GM12878 (cell line): ENCODE results near the gene TRERF1. TPM values are rescaled to one million over a fixed set of nuclear protein-coding genes. Genes with fewer than 3 reads are reported as not detected.
A peak's percentile ranks its signal among the peaks of the same experiment; 100 is the strongest.

Source experiments
- EED ChIP-seq: sonication (generic); IDR thresholded peaks from 2 replicates; pipeline ENCODE4 v1.6.1; 2016; ENCODE audit warnings: antibody characterized with exemption, low read depth
- EZH2 ChIP-seq: IDR thresholded peaks from 2 replicates; pipeline ENCODE4 v1.6.1; 2012; ENCODE audit warnings: low read depth, mild to moderate bottlenecking, control low read depth, inconsistent platforms, low read length, borderline replicate concordance; ENCODE audit not compliant: control insufficient read depth
- SPI1 ChIP-seq: IDR thresholded peaks from 2 replicates; pipeline ENCODE4 v1.6.1; 2011; ENCODE audit warnings: low read depth, mild to moderate bottlenecking, low read length, moderate library complexity, borderline replicate concordance; ENCODE audit not compliant: insufficient read depth
- SREBF2 ChIP-seq: IDR thresholded peaks from 2 replicates; pipeline ENCODE4 v1.6.1; 2012; ENCODE audit warnings: mild to moderate bottlenecking, low read length
- TBL1XR1 ChIP-seq: IDR thresholded peaks from 2 replicates; pipeline ENCODE4 v1.6.1; 2012; ENCODE audit warnings: low read depth, low read length, improper control_type of control experiment
- ZNF384 ChIP-seq: IDR thresholded peaks from 2 replicates; pipeline ENCODE4 v1.6.1; 2012; ENCODE audit warnings: low read depth, mild to moderate bottlenecking, low read length, improper control_type of control experiment, borderline replicate concordance
- polyA plus RNA-seq, 11 experiments: library from polyadenylated mRNA; depleted of rRNA in 4 of 11; unstranded in 6 of 11; stranded (reverse) in 5 of 11; fragments of >200 nt; fragmentation: Nextera tagmentation in 4 of 11; fragmentation: Illumina TruSeq in 1 of 11; extraction: Ambion mirVana in 4 of 11; extraction: Trizol in 1 of 11; gene quantifications; 1 replicate in 1 of 11; 2 replicates in 10 of 11; pipeline versions ENCODE4 v1.2.1 to v1.2.3, GENCODE V29; 2011 to 2016; ENCODE audit warnings: inconsistent platforms in 2 of 11, missing spikeins in 2 of 11, low read depth in 1 of 11
- total RNA-seq, 4 experiments: library from RNA; depleted of rRNA in 3 of 4; stranded (reverse); fragments of >200 nt in 3 of 4; fragmentation: Illumina TruSeq in 1 of 4; extraction: Trizol in 1 of 4; gene quantifications; 2 replicates each; pipeline versions ENCODE4 v1.2.1 to v1.2.3, GENCODE V29; 2013 to 2021
- TF ChIP-seq, protein P1 (sequence below): fragments of 450-650 bp; IDR thresholded peaks from 2 replicates; pipeline ENCODE4 v1.6.1; 2017; ENCODE audit warnings: low read depth, mild to moderate bottlenecking, moderate library complexity
- TF ChIP-seq, protein P2 (sequence below): IDR thresholded peaks from 2 replicates; pipeline ENCODE4 v1.6.1; 2011; ENCODE audit warnings: borderline replicate concordance, low read depth, mild to moderate bottlenecking, moderate library complexity, mixed read lengths, low read length; ENCODE audit not compliant: insufficient read depth; ENCODE audit errors: extremely low read length
- TF ChIP-seq, protein P3 (sequence below): fragments of 450-650 bp; IDR thresholded peaks from 2 replicates; pipeline ENCODE4 v1.6.1; 2016; ENCODE audit warnings: mild to moderate bottlenecking, moderate library complexity, borderline replicate concordance
- TF ChIP-seq, protein P4 (sequence below): fragments of 450-650 bp; IDR thresholded peaks from 2 replicates; pipeline ENCODE4 v1.6.1; 2016; ENCODE audit warnings: mild to moderate bottlenecking
- TF ChIP-seq, protein P5 (sequence below): fragments of 450-650 bp; IDR thresholded peaks from 2 replicates; pipeline ENCODE4 v1.6.1; 2018; ENCODE audit warnings: mild to moderate bottlenecking, low read depth, moderate library complexity; ENCODE audit not compliant: partially characterized antibody
- TF ChIP-seq, protein P6 (sequence below): IDR thresholded peaks from 2 replicates; pipeline ENCODE4 v1.6.1; 2012; ENCODE audit warnings: low read length, inconsistent platforms
- TF ChIP-seq, protein P7 (sequence below): IDR thresholded peaks from 2 replicates; pipeline ENCODE4 v1.6.1; 2012; ENCODE audit warnings: low read depth, low read length, improper control_type of control experiment

Gene TRERF1
- total and polyA plus RNA-seq, 10 of the 15 experiments (the other 5 are each of a cell fraction or from before 2014, with no cell fraction given) = 2.2 to 19.4 (median 7.2) TPM

DNA sequence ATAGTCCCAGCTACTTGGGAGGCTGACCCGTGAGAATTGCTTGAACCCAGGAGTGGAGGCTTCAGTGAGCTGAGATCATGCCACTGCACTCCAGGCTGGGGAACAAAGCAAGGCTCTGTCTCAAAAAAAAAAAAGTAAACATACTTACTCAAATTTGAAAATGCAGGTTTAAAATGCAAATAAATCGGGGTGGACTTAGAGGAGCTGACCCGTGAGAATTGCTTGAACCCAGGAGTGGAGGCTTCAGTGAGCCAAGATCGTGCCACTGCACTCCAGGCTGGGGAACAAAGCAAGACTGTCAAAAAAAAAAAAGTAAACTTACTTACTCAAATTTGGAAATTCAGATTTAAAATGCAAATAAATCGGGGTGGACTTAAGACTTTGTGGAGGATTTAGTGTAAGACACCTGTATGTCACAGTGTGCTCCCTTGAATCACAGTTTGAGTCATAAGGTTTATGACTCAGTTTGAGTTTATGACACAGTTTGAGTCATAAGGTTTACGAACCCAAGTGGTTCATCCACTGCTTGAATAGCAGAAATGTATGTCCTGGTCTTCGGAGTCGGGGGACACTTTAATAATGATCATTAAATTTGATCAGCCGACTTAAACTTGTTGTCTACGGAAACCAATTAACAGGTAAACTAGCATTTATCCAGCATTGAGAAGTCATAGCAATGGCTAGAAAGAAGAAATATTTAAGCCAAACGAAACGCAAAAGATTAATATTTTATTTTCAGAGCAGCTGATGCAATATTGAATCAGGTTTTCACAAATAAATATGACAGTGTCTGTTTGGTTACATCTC is 227.3 kb downstream of the TRERF1 start (continued):
- TF ChIP-seq, protein P1, sequence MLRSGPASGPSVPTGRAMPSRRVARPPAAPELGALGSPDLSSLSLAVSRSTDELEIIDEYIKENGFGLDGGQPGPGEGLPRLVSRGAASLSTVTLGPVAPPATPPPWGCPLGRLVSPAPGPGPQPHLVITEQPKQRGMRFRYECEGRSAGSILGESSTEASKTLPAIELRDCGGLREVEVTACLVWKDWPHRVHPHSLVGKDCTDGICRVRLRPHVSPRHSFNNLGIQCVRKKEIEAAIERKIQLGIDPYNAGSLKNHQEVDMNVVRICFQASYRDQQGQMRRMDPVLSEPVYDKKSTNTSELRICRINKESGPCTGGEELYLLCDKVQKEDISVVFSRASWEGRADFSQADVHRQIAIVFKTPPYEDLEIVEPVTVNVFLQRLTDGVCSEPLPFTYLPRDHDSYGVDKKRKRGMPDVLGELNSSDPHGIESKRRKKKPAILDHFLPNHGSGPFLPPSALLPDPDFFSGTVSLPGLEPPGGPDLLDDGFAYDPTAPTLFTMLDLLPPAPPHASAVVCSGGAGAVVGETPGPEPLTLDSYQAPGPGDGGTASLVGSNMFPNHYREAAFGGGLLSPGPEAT = peak; percentile 26; the same call in 1 of the 2 replicates
- TF ChIP-seq, protein P2, sequence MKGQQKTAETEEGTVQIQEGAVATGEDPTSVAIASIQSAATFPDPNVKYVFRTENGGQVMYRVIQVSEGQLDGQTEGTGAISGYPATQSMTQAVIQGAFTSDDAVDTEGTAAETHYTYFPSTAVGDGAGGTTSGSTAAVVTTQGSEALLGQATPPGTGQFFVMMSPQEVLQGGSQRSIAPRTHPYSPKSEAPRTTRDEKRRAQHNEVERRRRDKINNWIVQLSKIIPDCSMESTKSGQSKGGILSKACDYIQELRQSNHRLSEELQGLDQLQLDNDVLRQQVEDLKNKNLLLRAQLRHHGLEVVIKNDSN = no peak
- TF ChIP-seq, protein P3, sequence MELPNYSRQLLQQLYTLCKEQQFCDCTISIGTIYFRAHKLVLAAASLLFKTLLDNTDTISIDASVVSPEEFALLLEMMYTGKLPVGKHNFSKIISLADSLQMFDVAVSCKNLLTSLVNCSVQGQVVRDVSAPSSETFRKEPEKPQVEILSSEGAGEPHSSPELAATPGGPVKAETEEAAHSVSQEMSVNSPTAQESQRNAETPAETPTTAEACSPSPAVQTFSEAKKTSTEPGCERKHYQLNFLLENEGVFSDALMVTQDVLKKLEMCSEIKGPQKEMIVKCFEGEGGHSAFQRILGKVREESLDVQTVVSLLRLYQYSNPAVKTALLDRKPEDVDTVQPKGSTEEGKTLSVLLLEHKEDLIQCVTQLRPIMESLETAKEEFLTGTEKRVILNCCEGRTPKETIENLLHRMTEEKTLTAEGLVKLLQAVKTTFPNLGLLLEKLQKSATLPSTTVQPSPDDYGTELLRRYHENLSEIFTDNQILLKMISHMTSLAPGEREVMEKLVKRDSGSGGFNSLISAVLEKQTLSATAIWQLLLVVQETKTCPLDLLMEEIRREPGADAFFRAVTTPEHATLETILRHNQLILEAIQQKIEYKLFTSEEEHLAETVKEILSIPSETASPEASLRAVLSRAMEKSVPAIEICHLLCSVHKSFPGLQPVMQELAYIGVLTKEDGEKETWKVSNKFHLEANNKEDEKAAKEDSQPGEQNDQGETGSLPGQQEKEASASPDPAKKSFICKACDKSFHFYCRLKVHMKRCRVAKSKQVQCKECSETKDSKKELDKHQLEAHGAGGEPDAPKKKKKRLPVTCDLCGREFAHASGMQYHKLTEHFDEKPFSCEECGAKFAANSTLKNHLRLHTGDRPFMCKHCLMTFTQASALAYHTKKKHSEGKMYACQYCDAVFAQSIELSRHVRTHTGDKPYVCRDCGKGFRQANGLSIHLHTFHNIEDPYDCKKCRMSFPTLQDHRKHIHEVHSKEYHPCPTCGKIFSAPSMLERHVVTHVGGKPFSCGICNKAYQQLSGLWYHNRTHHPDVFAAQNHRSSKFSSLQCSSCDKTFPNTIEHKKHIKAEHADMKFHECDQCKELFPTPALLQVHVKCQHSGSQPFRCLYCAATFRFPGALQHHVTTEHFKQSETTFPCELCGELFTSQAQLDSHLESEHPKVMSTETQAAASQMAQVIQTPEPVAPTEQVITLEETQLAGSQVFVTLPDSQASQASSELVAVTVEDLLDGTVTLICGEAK = no peak
- TF ChIP-seq, protein P4, sequence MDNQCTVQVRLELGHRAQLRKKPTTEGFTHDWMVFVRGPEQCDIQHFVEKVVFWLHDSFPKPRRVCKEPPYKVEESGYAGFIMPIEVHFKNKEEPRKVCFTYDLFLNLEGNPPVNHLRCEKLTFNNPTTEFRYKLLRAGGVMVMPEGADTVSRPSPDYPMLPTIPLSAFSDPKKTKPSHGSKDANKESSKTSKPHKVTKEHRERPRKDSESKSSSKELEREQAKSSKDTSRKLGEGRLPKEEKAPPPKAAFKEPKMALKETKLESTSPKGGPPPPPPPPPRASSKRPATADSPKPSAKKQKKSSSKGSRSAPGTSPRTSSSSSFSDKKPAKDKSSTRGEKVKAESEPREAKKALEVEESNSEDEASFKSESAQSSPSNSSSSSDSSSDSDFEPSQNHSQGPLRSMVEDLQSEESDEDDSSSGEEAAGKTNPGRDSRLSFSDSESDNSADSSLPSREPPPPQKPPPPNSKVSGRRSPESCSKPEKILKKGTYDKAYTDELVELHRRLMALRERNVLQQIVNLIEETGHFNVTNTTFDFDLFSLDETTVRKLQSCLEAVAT = no peak
- TF ChIP-seq, protein P5, sequence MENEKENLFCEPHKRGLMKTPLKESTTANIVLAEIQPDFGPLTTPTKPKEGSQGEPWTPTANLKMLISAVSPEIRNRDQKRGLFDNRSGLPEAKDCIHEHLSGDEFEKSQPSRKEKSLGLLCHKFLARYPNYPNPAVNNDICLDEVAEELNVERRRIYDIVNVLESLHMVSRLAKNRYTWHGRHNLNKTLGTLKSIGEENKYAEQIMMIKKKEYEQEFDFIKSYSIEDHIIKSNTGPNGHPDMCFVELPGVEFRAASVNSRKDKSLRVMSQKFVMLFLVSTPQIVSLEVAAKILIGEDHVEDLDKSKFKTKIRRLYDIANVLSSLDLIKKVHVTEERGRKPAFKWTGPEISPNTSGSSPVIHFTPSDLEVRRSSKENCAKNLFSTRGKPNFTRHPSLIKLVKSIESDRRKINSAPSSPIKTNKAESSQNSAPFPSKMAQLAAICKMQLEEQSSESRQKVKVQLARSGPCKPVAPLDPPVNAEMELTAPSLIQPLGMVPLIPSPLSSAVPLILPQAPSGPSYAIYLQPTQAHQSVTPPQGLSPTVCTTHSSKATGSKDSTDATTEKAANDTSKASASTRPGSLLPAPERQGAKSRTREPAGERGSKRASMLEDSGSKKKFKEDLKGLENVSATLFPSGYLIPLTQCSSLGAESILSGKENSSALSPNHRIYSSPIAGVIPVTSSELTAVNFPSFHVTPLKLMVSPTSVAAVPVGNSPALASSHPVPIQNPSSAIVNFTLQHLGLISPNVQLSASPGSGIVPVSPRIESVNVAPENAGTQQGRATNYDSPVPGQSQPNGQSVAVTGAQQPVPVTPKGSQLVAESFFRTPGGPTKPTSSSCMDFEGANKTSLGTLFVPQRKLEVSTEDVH = peak; percentile 11
- TF ChIP-seq, protein P6, sequence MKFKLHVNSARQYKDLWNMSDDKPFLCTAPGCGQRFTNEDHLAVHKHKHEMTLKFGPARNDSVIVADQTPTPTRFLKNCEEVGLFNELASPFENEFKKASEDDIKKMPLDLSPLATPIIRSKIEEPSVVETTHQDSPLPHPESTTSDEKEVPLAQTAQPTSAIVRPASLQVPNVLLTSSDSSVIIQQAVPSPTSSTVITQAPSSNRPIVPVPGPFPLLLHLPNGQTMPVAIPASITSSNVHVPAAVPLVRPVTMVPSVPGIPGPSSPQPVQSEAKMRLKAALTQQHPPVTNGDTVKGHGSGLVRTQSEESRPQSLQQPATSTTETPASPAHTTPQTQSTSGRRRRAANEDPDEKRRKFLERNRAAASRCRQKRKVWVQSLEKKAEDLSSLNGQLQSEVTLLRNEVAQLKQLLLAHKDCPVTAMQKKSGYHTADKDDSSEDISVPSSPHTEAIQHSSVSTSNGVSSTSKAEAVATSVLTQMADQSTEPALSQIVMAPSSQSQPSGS = peak; percentile 83; the same call in 1 of the 2 replicates
- no peak for TF ChIP-seq EED
- peak; percentile 91 for TF ChIP-seq ZNF384
- TF ChIP-seq, protein P7, sequence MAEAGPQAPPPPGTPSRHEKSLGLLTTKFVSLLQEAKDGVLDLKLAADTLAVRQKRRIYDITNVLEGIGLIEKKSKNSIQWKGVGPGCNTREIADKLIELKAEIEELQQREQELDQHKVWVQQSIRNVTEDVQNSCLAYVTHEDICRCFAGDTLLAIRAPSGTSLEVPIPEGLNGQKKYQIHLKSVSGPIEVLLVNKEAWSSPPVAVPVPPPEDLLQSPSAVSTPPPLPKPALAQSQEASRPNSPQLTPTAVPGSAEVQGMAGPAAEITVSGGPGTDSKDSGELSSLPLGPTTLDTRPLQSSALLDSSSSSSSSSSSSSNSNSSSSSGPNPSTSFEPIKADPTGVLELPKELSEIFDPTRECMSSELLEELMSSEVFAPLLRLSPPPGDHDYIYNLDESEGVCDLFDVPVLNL = no peak
- TF ChIP-seq SPI1 = no peak
- 0 out of 2 replicates have a peak, but pooled peaks have one; percentile 43 for TF ChIP-seq EZH2
- no peak for TF ChIP-seq SREBF2
- TF ChIP-seq TBL1XR1 = peak; percentile 78; the same call in 1 of the 2 replicates
